Effector CD8-positive, alpha-beta T cell (primary cell): ENCODE data around the gene CNTLN.
"Not testable (repeated sequence)": the region's sequence is repeated elsewhere in the genome, so short reads cannot be mapped to it uniquely, and the experiment has no call there.

Experiments
- DNase-seq: peaks from one replicate; lab custom pipeline; 2025; lab: John Stamatoyannopoulos, UW

The CNTLN gene

GRCh38 chr9:17315341-17315740, 180.5 kb downstream of the CNTLN start:
- no peak for DNase-seq

- DNase-seq: no peak
These were observed 184.0 kb downstream of the CNTLN start for GRCh38 chr9:17318821-17319320.

GRCh38 chr9:17319864-17320263, 185.0 kb downstream of the CNTLN start:
- DNase-seq: no peak

- DNase-seq: no peak
These were observed 188.3 kb downstream of the CNTLN start for GRCh38 chr9:17322882-17323864.

- no peak for DNase-seq
These were observed 193.5 kb downstream of the CNTLN start for GRCh38 chr9:17328331-17328730.

GRCh38 chr9:17330097-17330496, 195.3 kb downstream of the CNTLN start:
- no peak for DNase-seq

GRCh38 chr9:17332115-17332514, 197.3 kb downstream of the CNTLN start:
- no peak for DNase-seq

GRCh38 chr9:17339156-17339555, 204.3 kb downstream of the CNTLN start:
- no peak for DNase-seq

GRCh38 chr9:17342696-17343095, 207.9 kb downstream of the CNTLN start:
- no peak for DNase-seq

GRCh38 chr9:17349831-17350230, 215.0 kb downstream of the CNTLN start:
- DNase-seq: no peak

GRCh38 chr9:17354006-17354405, 219.2 kb downstream of the CNTLN start:
- not testable (repeated sequence) for DNase-seq

- no peak for DNase-seq
These were observed 226.5 kb downstream of the CNTLN start for GRCh38 chr9:17361378-17361777.

GRCh38 chr9:17367035-17367434, 232.2 kb downstream of the CNTLN start:
- no peak for DNase-seq

- no peak for DNase-seq
These were observed 245.5 kb downstream of the CNTLN start for GRCh38 chr9:17380126-17380861.

GRCh38 chr9:17387565-17387964, 252.7 kb downstream of the CNTLN start:
- DNase-seq: no peak

GRCh38 chr9:17389026-17389425, 254.2 kb downstream of the CNTLN start:
- no peak for DNase-seq

GRCh38 chr9:17394881-17395510, 260.2 kb downstream of the CNTLN start:
- no peak for DNase-seq

- not testable (repeated sequence) for DNase-seq
These were observed 262.4 kb downstream of the CNTLN start for GRCh38 chr9:17397166-17397728.

- no peak for DNase-seq
These were observed 263.5 kb downstream of the CNTLN start for GRCh38 chr9:17398350-17398749.

GRCh38 chr9:17401858-17402257, 267.0 kb downstream of the CNTLN start:
- no peak for DNase-seq

- DNase-seq: no peak
These were observed 267.5 kb downstream of the CNTLN start for GRCh38 chr9:17402309-17402708.

- DNase-seq: no peak
These were observed 268.7 kb downstream of the CNTLN start for GRCh38 chr9:17403539-17403938.
